ENCODE data around the gene BMPER.

- no peak for TF ChIP-seq EZH2 (IDR thresholded peaks at IDR 0.05; ENCODE audit: insufficient read depth, poor library complexity, severe bottlenecking)
- TF ChIP-seq EZH2phosphoT487 (IDR thresholded peaks at IDR 0.05; ENCODE audit: insufficient read depth, low read depth), result no peak
Observed at GRCh38 chr7:33923440-33924229, 18.3 kb downstream of the BMPER start.
